GM19240 (cell line): ENCODE measurements around the gene ACSS1.

Experiments used
- DNase-seq: peaks from one replicate; pipeline ENCODE4 v3.0.0; 2011; ENCODE audit warnings: low spot score; ENCODE audit not compliant: insufficient read length

The ACSS1 gene

DNA sequence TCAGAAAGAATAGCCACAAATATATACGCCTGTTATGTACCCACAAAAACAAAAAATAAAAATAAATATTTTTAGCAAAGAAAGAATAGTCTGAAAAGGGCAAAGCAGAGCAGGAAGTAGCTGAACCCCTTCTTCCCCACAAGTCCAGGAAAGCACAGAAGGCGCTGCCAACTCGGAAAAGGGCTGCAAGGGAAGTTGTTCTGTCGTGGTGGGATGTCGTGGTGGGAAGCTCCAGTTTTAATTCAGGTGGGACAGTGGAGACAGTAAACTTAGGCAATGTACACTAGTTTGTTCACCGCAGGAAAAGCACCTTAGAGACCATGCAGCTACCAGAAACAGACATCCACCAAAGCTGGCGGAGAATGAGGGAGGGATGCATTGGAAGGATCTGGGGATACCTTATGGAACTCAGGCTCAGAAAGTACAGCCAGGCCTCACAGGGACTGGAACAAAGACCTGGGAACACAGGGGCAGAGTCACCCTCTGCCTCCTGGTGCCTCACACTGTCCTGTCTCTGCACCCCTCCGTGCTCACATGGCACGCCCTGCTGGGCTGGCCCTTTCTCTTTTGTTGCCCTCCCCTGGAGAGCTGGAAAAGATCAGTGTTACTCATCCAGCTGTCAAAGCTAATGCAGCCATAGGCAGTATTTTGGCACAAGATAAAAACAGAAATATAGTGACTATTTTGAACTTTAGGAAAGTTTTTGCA lies 62.0 kb downstream of the ACSS1 start:
- no peak for DNase-seq

DNA sequence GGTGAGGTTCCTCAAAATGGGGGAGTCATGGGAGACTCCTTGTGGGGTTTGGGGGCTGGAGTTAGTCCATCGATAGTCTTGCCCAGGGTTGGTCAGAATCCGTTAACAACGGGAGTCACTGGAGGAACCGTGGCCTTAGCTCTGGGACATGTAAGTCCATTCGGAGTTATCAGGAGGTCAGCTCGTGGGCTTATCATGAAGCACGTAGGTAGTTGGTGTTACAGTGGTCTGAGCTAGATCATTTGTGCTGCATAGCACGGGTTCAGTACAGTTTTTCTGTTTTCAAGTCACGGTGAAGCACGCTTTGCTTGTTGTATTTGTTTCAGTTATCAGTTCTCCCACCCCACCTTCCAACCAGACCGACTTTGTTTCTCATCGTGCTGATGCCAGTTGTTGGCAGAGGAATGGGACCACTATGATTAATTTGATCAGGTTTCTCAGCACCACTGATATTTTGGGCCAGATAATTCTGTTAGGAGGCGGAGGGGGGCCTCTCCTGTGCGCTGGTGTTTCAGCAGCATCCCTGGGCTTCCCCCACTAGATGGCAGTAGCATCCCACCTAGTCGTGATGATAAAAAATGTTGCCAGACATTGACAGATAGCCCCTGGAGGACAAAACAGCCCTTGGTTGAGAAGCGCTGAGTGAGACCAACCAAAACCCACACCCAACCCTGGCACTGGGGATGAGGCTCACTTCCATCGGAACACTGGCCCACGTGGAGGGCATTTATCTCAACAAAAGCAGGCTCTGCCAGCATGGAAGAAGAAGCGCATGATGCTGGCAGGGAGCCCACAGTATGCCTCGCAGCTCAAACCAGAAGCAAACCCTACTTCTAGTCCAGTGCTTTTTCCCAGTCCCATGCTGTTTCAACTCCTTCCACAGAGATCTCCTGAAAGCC lies 63.2 kb downstream of the ACSS1 start:
- DNase-seq = peak; percentile 56

DNA sequence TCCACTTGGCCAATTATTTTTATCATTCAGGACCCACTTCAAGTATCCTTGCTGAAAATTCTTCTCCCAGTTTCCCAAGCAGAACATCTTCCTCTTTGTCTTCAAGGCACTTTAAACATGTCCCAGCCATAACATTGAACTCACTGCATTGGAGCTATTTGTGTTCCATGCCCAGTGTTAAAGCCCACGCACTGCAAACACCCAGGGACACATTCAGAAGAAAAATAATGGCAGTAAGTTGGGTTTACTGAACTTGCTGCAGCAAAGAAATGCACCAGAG lies 63.8 kb downstream of the ACSS1 start:
- no peak for DNase-seq

DNA sequence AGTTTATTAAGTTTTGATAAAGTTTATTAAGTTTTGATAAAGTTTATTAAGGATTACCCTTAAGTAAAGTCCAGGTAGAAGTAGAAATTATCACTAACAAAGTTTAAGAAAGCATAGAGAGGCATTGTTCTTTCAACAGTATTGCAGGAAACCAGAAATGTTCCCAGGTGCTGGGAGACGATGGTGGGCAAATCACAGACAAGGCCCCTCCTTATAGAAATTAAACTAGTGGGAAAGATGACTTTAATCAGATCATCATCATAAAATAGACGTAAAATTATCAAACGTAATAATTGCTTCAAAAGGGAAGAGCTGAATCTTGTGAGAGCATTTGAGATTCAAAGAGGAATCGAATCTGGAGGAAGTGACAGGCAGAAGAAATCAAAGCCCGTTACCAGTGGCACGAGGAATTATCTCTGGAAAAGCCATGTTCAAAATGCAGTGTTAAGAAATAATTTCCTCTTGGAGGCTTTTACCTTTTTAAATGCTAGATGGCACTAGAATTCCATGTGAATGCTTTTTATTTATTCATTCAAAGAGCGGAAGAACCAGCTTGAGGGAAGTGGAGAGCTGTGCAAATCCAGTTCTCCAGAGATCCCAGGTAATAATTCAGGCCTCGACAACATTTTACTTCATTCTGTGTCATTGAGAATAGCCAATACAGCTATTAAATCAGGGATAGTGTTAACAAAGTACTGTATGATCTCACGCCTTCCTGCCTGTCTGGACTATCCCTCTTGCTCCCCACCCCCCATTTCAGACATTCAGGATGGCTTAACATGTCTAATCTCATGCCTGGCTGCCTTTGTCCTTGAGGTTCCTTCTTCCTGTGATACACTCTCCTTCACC lies 64.4 kb downstream of the ACSS1 start:
- no peak for DNase-seq

DNA sequence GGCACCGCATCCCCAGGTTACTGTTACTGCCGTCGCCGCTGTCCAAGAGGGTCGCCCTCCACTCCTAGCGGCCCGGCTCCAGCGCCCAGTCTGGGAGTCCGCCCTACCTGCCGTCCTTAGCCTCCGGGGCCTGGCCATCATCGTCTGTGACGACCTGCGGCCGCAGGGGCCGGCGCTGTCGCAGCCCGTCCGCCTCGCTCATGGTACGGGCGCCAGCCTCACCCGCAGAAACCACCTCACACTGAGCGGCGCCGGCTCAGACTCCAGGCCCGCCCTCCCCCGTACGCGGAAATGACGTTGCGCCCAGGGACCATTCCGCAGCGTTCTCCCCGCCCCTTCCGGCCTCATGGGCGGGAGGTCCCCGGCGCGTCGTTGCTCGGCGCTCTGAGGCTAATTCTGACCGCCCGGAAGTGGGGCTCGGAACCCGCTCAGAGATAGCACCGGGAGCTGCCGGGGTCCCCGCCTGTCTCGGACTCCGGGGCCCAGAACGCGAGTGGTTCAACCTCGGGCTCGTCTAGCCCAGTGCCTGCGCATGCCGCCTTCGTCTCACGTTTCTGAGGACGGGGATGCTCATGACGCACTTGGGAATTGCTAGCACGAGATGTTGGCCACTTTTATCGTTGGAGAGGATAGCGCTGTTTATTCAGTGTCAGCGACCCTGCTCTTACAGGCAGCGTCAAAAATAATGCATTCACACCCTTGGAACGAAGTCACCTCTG lies 65.3 kb downstream of the ACSS1 start, which contains the start of gene APMAP:
Gene APMAP (minus strand): TSS at position 265 of the 719 bp plus-strand sequence. CDS start 63 bp downstream, at position 202.
- DNase-seq = peak; percentile 94

DNA sequence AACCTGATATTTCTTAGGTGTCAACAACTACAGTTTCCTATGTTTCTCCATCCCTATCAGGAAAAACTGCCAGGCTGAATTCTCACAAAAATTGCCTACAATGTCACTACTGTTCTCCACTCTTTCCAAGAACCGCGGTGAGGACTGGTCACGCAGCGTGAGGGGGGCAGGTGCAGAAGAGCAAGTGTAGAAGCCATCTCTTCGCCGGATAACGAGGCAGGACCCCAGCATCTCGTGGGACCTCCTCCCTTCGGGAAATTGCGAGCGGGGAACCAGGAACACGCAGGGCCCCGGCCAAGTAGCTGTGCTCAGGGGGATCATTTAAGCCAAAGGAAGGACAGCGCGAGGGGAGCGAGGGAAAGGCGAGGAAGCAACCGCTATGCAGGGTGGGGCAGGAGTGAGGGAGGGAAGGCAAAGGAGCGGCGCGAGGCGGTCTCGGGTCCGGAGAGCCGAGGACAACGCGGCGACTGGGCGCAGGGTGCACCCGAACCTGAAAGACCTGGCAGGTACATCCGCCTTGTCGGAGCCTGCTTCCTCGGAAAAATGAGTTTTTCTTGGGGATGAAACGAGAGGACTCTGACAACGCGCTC lies 65.9 kb downstream of the ACSS1 start:
- no peak for DNase-seq

DNA sequence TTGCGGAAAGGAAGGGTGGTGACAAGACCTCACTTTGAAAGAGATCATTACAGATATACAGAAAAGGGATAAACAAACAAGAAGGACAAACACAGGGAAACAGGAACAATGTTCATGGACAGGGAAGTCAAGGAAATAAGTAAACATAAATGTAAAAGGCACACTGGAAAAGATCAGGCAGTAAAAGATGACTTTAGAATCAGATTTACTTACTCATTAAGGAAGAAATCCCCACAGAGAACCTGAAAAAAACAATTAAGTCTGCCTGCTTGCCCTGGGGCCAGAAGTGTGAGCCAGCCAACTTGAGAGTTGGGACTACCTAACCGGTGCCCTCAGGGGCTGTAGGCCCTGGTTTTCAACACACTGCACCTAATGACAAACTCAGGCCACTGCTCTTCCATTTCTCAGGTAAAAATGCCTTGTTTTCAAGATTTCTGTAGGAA lies 67.1 kb downstream of the ACSS1 start:
- no peak for DNase-seq

DNA sequence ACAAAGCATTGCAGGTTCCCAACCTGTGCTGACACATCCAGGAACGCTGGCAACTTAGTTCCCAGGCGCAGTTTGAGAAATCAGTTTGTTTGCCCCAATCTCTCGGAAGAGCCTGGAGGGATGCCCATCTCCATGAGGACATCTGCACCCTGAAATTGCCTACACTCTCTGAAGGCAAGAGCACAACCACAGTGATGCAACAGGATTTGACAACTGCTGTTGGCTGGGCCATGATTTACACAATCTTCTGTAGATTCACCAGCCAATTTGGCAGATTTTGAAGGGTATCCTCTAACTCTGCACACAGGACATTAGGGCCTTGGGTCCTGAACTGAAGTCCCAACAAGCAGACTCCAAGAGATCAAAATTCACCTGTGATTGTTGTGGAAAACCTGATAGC lies 68.8 kb downstream of the ACSS1 start:
- DNase-seq = no peak

DNA sequence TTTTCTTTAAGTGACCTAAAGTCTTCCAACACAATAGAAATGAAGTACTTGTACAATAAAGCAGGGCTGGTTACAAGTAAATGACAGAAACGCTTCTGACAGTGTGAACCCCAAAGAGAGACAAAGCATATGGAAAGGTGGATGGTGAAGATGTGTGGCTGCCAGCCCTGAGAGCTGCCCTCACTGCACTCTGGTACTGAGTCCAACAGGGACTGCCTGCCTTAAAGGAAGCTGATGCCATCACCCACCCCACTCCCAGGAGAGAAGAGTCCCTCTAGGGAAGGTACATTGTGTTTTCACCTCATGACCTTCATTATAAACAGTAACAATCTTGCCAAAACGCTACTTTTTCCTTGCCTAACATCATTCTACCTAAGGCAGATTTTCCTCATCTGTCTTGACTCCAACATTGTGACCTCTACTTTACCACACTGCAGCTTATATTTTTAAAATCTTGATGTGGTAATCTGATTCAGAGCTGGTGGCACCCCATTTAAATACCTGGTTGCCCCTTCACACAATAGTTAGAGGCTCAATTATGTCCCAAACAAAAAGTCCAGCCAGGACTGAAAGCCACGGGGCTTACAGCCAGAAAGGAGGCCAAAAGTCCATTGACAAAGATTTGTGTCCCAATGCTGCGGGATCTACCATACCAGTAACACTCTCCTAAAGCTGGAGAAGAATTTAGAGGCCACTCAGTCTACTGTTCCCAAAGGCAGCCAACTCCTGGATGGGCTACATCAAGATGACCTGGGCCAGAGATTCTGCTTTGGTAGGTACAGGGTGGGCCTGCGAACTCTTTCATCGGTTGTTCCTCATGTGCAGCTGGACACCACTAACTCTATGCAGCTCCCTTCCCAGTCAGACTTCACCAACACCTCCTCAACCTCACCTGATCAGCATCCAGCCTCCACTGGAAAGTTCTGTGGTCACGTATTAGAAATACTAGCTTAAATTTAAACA lies 69.8 kb downstream of the ACSS1 start:
- DNase-seq = no peak

DNA sequence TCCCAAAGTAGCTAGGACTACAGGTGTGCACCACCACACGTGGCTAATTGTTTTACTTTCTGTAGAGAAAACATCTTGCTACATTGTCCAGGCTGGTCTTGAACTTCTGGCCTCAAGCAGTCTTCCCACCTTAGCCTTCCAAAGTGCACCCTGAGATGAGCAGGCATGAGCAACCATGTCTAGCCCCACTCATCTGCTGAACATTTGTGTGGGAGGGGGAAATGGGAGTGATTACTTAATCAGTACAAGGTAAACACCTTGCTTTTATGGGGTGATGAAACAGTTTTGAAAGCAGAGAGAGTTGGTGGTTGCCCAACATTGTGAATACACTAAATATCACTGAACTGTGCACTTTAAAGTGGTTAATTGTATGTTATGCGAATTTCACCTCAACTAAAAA lies 70.7 kb downstream of the ACSS1 start:
- no peak for DNase-seq

DNA sequence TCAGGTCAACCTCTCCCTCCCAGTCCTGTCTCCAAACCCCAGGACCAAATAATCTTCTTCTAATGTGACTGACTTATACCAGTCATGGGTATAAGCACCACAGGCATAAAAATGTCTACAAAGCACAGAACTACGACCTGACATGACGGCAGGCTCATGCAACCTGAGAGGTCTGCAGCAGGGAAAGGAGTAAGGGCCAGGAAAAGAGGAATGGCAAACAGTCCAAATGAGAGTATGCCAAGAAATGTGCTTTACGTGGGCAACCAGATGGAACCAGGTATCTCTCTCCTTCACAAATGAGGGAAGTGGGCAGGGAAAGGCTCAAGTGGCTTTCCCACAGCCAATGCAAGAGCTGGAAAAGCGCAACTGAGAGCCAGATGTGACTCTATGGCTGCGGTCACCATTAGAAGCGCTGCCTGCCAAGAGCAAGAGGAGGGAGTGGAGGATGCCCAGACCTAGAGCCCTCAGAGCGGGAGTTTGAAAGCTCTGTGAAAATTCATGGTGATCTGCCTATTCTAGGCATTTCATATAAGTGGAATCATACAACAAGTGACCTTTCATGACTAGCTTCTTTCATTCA lies 71.4 kb downstream of the ACSS1 start:
- no peak for DNase-seq

DNA sequence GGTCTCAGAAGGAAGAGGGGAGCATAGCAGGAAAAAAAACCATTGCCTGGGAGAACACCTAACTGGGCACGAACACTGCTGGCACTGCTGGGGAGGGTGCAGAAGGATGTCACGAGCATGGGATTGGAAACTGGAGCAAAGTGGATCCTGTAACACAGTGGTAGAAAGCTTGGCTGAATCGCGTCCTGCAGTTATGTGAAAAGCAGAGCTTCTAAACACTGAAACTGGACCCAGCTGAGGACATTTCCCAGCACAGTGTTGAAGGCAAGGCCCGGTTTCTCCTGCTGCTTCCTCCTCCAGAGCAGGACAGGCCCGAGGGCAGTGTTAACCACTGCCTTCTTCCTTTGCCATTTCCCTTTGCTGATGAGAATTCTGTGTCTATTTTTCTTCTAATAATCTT lies 72.1 kb downstream of the ACSS1 start:
- no peak for DNase-seq

DNA sequence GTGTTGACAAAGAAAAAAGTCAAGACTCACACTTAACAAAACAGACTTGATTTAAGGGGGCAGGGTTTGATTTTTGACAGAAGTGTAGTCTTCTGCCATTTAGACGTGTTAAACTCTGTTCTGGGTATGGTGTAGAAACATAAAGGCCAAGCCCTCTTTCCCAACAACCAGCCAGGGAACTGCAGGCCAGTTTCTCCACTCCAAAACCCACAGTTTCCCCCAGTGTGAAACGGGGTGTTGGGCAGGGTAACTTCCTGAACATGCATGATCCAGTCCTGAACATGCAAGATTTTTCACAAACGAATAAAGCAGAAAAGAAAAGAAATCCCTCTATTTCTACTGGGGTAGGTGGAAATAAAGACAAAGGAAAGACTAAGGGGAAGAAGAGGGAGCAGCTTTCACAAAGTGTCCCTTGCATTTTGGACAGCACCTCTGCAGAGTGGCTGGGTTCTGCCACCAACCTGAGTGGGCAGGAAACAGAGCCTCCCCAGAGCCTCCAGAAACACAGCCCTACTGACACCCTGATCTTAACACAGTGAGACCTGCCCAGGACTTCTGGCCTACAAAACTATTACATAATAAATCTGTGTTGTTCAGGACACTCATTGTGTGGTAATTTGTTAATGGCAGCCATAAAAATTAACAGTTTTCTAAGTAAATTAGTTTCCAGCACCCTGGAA lies 72.8 kb downstream of the ACSS1 start:
- DNase-seq = no peak

DNA sequence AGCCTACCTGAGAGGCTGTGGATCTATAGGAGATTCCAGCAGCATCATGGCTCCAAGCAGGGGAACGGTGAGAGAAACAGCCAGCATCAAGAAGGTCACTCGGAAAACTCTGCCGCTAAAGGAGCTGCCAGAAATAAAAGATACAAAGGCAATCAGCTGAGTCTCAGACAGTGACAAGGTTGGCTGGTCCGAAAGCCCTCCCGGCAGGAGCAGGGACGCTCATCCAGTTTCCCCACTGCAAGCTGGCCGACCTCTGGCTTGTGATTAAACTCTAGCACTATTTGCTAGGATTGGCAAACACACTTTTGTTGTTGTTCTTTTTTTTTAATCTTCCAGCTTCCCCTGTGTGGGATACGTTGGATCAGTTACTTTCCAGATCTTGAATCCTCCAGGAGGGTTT lies 74.0 kb downstream of the ACSS1 start:
- DNase-seq = no peak

DNA sequence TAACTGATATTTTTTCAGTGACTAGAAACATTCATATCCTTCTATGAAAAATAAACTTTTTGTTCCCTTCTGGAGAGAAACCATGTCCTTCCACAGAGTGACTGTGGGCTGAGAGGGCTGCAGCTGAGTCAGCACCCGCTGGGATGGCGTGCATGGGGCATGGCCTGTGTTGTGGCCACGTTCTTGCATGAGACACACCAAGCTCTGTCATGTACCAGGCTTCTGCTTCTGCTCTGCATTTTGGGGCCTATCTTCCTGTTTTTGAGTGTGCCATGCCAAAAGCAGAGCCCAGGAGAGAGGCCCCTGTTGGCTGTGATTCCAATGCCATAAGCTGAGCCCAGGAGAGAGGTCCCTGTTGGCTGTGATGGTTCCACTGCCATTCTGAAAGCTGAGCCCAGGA lies 76.1 kb downstream of the ACSS1 start:
- DNase-seq = no peak

DNA sequence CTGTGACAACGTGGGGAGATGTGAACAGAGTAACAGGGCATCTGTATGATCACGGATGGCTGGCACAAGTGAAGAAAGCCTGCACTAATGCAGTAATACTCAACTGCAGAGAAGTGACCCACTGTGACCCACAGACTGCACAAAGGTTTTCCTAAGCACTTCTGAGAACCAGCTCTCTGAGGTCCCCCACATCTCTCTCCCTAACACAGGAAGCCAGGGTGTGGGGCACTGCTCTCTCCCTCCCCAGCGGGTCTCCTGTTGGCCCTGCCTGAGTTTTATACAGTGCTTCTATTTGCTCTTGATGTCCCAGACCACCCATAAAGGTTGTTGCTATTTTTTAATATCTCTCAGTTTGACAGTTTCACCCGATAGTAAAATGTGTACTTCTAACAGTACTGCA lies 76.7 kb downstream of the ACSS1 start:
- no peak for DNase-seq

DNA sequence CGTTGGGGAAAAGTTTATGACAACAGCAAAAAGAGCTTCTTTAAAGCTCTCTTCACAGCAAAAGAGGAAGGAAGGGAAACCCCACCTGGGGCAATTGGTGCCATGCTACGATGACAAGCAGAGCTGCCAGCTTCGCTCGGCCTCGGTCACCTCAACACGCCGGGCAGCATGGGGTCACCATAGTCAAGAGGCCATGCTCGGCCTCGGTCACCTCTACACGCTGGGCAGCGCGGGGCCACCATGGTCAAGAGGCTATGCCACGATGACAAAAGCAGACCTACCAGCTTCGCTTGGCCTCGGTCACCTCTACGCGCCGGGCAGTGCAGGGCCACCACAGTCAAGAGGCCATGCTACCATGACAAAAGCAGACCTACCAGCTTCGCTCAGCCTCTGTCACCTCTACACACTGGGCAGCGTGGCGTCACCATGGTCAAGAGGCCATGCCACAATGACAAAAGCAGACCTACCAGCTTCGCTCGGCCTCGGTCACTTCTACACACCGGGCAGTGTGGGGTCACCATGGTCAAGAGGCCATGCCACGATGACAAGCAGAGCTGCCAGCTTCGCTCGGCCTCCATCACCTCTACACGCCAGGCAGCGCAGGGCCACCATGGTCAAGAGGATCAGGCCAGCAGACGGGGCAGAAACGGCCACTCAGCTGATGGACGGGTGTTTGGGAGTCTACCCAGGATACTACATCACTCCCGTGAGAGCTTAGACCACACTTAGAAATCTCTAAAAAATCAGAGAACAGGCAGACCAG lies 77.5 kb downstream of the ACSS1 start:
- no peak for DNase-seq
